HG03103 (cell line): ENCODE measurements around the gene PIK3R1.

Experiments used
- ATAC-seq: cut with Tn5 transposase; IDR thresholded peaks from one replicate; pipeline ENCODE4 v1.9.1; 2021; ENCODE audit warnings: low read depth; ENCODE audit not compliant: unreplicated experiment

Gene PIK3R1

GRCh38 chr5:68249520-68249919 lies 34.0 kb downstream of the PIK3R1 start:
- no peak for ATAC-seq

- ATAC-seq: no peak
Measured at GRCh38 chr5:68250661-68251298, 35.2 kb downstream of the PIK3R1 start.

GRCh38 chr5:68251386-68251785 lies 35.8 kb downstream of the PIK3R1 start:
- no peak for ATAC-seq

- no peak for ATAC-seq
Measured at GRCh38 chr5:68251804-68252522, 36.4 kb downstream of the PIK3R1 start.

GRCh38 chr5:68252673-68253623 lies 37.4 kb downstream of the PIK3R1 start:
- ATAC-seq: no peak

- ATAC-seq: no peak
Measured at GRCh38 chr5:68253624-68254585, 38.3 kb downstream of the PIK3R1 start.

GRCh38 chr5:68254810-68255209 lies 39.3 kb downstream of the PIK3R1 start:
- no peak for ATAC-seq

- no peak for ATAC-seq
Measured at GRCh38 chr5:68255305-68256120, 40.0 kb downstream of the PIK3R1 start.

- no peak for ATAC-seq
Measured at GRCh38 chr5:68257210-68257609, 41.7 kb downstream of the PIK3R1 start.

- no peak for ATAC-seq
Measured at GRCh38 chr5:68258531-68258930, 43.0 kb downstream of the PIK3R1 start.

GRCh38 chr5:68259700-68260099 lies 44.1 kb downstream of the PIK3R1 start:
- ATAC-seq: no peak

- no peak for ATAC-seq
Measured at GRCh38 chr5:68260467-68260866, 44.9 kb downstream of the PIK3R1 start.

GRCh38 chr5:68261169-68261568 lies 45.6 kb downstream of the PIK3R1 start:
- ATAC-seq: no peak

- ATAC-seq: no peak
Measured at GRCh38 chr5:68261569-68262065, 46.1 kb downstream of the PIK3R1 start.

- ATAC-seq: no peak
Measured at GRCh38 chr5:68264024-68264956, 48.7 kb downstream of the PIK3R1 start.

- ATAC-seq: no peak
Measured at GRCh38 chr5:68265347-68265746, 49.8 kb downstream of the PIK3R1 start.

- ATAC-seq: no peak
Measured at GRCh38 chr5:68265822-68266395, 50.4 kb downstream of the PIK3R1 start.

- no peak for ATAC-seq
Measured at GRCh38 chr5:68266457-68266856, 50.9 kb downstream of the PIK3R1 start.
